Non-pigmented ciliary epithelial cell (primary cell): Measurements from ENCODE around the gene OLFML3.

ENCODE experiments used
- DNase-seq: peaks from one replicate; pipeline ENCODE4 v3.0.0-alpha.2; 2010; ENCODE audit warnings: low read depth

OLFML3 gene

DNA sequence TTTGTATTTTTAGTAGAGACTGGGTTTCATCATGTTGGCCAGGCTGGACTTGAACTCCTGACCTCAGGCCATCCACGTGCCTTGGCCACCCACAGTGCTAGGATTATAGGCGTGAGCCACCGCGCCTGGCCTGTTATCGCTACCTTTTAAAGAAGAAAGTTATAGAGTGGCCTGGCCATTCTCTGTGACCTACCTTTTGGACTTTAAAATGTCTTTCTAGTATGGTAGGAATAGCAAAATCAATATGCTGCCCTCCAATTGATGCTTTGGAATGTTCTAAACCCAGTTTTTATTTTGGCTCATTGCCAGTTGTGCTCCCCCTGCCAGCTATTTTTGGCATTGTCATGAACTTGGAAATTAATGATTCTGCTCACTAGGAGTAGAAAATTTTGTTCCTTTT, 30.3 kb upstream of the OLFML3 start:
- no peak for DNase-seq

DNA sequence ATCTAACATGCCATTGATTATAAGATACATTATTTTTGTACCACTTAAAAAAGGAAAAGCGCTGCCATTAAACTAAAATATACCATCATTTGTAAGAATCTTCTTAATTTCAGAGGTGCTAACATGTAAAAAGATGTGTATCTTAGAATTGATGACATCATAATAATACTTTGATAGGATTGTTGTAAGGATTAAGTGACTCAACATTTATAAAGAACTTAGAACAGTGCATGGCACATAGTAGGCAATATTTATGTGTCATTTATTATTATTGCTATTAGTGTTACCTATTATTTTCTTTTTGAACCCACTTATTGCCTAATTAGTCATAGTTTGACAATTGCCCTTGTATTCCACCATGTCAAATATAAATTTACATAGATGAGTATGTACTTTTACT, 28.4 kb upstream of the OLFML3 start:
- DNase-seq: no peak

DNA sequence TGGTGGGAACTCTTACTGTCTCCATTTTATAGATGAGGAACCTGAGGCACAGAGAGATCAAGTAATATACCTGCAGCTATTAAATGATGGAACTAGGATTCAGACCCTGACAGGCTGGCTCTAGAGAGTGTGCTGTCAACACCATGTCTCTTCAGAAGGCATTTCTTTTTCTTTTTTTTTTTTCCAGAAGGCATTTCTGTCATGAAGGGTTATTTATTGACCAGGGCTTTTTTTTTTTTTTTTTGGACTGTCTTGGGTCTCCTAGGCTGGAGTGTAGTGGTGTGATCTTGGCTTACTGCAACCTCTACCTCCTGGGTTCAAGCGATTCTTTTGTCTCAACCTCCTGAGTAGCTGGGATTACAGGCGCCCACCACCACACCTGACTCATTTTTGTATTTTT, 27.6 kb upstream of the OLFML3 start:
- no peak for DNase-seq

DNA sequence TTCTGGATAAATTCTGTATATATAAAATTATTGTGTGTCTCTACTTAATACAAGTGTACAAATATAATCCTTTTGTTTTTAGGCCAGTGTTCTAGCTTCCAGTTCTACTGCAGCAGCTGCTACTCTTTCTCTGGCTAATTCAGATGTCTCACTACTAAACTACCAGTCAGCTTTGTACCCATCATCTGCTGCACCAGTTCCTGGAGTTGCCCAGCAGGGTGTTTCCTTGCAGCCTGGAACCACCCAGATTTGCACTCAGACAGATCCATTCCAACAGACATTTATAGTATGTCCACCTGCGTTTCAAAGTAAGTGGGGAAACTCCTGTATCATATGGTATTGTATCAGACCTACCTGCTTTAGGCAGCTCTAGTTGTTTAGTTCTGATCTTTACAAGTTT, 21.3 kb upstream of the OLFML3 start:
- DNase-seq: no peak

DNA sequence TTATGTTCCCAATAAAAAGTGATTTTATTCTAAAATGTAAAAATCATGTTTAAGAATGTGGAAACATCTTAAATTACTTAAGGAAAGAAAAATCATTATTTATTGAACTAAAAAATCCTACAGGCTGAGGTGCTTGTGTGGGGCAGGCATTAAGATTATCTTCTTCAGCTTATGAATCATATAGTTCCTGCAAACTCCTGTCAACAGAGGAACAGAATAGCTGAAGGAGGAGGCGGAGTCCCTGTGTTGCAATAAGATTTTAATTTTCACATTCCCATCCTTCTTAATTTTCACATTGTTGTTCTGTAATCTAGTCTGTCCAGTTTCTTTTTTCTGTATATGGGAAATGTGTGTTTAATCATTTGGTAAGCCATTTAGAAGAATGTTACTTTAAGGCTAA, 20.6 kb upstream of the OLFML3 start:
- DNase-seq: no peak

DNA sequence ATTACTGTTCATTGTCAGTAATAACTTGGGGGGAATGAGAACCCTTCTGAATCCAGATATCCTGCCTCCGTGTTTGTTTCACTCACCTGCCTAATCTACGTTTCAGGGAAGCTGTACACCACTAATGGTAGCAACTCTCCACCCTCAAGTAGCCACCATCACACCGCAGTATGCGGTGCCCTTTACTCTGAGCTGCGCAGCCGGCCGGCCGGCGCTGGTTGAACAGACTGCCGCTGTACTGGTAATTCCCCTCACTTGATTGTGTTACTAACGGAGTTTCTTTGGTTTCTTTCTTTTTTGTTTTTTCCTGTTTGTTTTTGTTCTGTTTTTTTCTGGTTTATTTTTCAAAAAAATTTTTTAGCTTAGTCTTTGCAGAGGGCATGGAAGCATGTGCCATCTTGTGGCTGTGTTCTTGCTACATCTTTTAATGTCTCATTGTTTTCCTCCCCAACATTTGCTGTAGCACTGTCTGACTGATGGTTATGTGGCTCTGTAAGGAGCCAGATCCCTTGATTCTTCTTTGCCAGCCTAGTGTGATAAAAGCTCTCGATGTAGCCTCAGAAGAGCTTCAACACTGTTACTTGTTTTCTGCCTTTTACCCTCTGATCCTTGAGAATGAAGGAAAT, 15.9 kb upstream of the OLFML3 start:
- DNase-seq: no peak

DNA sequence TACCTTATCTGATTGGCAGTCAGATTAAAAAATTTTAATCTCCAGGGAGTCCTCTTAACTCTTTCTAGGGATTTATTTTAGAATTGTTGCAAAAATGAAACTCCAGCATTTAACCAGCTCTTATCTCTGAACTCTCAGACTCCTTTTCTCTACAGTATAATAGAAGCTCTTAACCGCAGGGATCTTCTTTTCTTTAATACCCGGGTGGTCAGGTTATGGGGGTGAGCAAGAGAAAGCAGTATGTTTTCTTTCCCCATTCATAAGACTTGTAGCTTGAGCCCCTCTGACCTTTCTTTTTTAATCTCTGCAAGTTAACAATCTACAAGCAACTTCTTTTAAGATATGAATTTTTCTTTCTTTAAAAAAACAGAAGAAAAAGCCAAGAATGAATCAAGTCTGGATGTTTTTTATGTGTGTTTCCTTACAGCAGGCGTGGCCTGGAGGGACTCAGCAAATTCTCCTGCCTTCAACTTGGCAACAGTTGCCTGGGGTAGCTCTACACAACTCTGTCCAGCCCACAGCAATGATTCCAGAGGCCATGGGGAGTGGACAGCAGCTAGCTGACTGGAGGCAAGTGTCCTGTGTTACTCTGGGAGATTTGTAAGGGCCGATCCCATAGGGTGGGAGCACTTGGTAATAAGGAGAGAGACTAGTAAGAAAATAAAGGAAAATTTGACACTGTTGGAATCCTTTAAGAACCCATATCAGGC, 13.4 kb upstream of the OLFML3 start:
- DNase-seq: no peak

DNA sequence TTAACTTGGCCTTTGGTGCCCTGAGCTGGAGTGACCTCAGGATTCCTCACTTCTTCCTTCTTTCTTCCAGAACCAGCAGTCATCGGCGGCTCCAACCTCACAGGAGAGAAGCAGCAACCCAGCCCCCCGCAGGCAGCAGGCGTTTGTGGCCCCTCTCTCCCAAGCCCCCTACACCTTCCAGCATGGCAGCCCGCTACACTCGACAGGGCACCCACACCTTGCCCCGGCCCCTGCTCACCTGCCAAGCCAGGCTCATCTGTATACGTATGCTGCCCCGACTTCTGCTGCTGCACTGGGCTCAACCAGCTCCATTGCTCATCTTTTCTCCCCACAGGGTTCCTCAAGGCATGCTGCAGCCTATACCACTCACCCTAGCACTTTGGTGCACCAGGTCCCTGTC, 6.3 kb upstream of the OLFML3 start:
- no peak for DNase-seq

DNA sequence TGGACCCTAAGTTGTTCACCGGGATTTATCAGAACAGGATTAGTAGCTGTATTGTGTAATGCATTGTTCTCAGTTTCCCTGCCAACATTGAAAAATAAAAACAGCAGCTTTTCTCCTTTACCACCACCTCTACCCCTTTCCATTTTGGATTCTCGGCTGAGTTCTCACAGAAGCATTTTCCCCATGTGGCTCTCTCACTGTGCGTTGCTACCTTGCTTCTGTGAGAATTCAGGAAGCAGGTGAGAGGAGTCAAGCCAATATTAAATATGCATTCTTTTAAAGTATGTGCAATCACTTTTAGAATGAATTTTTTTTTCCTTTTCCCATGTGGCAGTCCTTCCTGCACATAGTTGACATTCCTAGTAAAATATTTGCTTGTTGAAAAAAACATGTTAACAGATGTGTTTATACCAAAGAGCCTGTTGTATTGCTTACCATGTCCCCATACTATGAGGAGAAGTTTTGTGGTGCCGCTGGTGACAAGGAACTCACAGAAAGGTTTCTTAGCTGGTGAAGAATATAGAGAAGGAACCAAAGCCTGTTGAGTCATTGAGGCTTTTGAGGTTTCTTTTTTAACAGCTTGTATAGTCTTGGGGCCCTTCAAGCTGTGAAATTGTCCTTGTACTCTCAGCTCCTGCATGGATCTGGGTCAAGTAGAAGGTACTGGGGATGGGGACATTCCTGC, 3.9 kb upstream of the OLFML3 start:
- no peak for DNase-seq

DNA sequence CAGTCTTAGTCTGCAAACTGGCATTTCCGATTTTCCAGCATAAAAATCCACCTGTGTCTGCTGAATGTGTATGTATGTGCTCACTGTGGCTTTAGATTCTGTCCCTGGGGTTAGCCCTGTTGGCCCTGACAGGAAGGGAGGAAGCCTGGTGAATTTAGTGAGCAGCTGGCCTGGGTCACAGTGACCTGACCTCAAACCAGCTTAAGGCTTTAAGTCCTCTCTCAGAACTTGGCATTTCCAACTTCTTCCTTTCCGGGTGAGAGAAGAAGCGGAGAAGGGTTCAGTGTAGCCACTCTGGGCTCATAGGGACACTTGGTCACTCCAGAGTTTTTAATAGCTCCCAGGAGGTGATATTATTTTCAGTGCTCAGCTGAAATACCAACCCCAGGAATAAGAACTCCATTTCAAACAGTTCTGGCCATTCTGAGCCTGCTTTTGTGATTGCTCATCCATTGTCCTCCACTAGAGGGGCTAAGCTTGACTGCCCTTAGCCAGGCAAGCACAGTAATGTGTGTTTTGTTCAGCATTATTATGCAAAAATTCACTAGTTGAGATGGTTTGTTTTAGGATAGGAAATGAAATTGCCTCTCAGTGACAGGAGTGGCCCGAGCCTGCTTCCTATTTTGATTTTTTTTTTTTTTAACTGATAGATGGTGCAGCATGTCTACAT, 2.5 kb upstream of the OLFML3 start:
- no peak for DNase-seq

DNA sequence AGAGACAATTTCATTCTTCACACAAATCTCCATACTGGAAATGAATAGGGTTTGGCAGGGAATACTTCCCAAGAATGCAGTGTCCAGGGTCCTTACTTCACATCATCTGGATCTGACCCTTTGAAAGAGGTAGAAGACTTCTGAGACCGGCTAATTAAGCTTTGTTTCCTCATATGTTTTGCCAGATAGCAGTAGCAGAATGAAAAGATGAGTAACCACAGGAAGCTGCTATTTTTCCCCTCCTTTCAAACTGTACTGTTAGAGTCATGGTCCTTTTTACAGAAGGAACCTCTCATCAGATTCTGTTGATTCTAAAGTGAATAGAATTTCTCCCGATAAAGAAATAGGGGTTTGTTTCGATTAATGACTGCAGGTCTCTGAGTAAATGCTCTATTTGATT, 1.4 kb upstream of the OLFML3 start:
- DNase-seq: no peak

DNA sequence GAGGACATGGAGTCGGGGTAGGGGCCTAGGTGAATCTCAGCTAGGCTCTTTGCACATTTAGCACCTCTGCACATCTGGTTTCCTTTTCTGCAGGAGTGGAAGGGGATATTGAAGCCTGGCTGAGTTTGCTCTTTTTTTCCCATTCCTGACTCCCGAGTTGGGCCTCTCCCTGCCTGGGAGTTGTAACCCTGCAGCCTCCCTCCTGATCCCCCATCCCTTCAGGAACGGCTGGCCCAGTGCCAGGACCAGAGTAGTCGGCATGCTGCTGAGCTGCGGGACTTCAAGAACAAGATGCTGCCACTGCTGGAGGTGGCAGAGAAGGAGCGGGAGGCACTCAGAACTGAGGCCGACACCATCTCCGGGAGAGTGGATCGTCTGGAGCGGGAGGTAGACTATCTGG, 836 bp downstream of the OLFML3 start:
- no peak for DNase-seq

DNA sequence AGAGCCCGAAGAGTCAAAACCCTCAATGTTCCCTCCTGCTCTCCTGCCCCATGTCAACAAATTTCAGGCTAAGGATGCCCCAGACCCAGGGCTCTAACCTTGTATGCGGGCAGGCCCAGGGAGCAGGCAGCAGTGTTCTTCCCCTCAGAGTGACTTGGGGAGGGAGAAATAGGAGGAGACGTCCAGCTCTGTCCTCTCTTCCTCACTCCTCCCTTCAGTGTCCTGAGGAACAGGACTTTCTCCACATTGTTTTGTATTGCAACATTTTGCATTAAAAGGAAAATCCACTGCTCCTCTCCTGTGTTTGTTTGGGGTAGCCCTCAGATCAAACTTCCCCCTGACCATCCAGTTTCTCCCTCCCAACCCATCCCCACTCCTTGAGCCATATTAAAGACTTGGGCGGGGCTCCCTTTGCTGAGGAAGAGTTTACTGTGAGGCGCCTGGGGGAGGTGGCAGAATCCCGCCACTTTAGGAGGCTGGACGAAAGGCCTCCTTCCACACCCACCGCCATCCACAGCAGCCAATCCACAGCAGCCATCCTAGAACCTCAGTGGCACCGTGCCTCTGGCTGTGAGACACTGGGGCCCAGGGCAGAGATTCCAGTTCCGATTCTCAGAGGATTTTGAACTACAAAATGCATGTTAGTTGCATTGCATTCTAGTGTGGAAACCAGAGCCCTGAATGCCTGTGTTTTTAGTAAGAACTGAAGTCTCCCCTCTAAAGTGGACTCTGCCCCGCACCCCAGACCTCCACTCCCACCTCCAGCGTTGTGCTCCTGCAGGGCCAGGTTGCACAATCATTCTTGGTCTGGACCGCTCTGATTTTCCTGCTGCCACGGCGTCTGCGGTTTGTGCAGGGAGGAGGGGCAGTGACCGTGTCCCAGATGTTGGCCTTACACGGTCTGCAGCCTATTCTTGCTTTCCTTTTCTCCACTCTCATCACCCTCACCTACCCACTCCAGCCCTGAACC, 3.0 kb downstream of the OLFML3 start:
- no peak for DNase-seq

DNA sequence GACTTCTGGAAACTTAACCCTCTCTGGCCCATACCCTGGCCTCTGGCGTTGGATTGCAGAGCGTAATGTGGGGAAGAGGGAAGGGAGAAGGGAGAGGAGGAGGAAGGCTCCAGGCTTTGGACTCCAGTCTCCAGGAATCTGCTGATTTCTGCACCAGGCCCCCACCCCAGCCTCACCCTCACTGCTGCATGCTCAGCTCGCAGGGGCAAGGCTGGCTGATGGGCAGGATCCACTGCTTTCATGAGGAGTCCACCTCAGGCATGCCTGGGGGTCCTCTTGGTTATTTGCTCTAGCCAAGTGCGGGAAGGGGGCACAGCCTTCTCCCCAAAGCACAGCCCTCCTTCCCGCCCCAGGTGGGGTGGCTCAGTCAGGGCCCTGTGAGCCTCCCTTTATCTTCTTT, 3.7 kb downstream of the OLFML3 start:
- DNase-seq: no peak

DNA sequence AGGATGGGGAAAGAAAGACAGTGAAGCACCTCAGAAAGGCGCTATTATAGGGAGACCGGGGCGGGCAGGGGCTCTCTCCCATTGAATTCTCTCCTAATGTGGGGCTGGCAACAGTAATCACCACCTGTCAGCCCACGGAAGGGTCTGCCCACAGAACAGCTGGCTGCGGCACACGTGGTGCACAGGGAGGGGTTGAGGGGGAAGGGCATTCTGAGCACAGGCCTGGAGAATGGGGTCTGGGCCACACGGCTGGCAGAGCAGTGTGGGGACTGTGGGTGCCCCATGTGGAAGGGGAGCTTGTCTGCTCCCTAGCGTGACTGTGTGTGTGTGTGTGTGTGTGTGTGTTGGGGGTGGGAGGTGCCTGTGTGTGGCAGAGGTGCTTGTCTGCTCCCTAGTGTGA, 4.1 kb downstream of the OLFML3 start:
- no peak for DNase-seq

DNA sequence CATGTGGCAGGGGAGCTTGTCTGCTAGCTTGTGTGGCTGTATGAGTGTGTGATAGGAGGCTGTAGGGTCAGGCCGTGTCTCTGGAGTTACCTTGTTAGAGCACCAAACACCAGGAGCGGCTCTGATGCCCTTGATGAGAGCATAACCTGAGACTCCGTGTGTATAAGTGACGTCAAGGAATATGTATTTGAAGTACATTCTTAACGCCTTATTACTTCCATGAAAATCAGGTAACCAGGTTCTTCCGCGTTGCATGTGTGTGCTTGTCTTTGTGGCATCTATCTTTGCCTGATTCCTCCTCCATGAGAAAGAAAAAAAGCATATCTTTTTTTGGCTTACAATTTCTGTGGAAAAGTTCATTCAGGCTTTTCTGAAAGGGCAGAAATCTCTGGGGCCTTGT, 4.6 kb downstream of the OLFML3 start:
- DNase-seq: no peak

DNA sequence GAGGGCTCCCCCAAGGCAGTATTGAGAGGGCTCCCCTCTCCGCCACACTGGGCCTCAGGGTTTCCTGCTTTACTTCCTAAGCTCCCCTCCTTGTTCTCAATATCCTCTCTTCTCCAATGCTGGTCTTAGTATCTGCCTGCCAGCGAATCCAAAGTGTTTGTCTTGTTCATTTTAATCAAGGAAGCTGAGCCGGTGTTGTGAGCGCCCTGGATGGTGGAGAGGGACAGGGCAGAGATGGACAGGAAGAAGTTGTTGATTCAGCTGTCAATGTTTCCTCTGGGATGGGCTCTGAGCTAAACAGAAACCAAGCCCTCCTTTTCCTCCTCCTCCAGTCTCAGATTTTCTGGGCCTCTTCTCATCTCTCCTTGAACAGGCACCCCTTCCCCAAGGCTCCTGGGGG, 5.4 kb downstream of the OLFML3 start:
- DNase-seq: no peak

DNA sequence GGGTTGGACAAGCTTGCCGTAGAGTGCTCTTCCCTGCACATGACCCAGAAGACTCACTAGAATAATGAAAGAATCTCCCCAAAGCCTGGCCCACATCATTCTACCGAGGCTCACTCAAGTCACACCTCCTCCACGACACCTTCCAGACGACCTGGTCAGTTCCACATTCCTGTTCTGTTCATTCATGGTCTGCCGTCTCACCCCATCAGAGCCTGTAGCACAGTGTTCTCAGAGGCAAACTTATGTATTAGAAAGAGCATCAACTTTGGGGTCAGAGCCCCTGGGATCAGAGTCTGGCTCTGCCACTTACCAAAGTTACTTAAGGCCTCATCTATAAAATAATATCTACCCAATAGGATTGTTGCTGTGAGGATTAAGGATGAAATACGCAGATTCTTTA, 7.5 kb downstream of the OLFML3 start:
- DNase-seq: no peak

DNA sequence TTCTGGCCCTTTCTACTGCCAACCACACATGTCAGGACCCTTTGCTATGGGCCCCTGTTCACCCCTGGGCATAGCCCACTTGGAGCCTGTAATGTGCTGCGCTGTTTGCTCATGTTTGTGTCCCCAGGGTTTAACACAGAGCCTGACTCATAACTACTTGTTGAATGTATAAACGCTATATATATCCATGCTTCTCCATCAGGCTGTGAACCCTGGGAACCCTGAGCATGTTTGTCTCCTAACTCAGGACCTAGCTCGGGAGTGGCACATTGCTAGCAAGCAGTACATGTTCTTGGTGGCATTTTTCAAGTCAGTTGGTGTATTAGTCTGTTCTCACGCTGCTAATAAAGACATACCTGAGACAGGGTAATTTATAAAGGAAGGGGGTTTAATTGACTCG, 8.0 kb downstream of the OLFML3 start:
- no peak for DNase-seq

DNA sequence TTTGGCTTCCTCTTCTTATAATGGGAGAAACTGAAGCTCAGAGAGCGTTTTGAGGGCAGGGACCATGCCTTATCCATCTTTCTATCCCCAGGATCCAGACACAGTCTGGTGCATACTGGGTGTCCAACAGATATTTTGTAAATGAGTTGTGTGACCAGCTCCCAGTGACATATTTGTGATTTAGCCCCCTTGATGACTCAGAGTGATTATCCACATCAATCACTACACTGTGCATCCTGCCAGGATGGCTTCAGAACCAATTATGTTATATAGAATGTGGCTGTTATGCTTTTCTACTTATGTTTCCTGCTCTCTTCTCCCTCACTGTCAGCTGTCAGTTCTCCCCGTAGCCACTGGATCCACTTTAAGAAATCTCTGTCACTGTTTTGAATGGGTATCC, 11.3 kb downstream of the OLFML3 start:
- DNase-seq: no peak

DNA sequence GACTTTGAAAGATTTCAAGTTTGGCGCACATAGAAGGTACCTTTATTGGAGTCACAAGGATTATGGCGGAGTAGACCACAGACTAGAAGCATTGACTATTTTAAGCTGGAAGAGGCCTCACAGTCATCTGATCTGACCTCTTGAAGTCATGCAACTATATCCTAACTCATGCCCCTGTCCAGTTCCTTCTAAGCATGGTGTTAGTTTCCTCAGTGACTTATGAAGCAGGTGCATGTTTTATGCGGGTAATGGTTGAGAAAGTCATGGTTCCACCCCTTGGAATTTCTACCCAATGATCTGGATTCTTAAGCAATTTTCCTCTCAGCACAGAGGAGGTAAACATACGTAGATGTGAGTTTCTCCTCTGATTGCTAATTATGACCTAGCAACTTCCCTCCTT, 11.7 kb downstream of the OLFML3 start:
- DNase-seq: no peak

DNA sequence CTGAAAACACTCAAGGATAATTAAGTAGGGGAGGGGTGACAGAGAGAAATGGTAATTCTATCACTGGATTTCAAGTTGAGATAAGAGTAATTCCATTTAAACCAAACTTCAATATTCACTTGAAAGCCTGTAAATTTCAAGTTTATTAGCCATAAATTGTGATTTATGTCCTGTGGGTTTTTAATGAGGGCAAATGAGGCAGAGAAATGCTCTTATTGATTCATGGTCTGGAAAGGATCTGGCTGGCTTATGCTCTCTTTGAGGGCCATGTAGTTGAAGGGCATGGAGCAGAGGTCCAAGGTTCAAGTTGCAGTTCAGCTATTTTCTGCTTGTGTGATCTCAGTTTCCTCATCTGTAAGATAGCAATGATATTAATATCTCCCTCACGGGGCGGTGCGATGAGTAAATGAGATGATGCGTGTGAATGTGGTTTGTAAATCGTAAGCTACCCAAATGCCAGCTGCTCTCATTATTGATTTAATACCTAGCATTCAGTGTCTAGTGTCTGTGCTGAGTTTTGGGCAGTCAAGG, 12.3 kb downstream of the OLFML3 start:
- DNase-seq: no peak
